Mesenchymal stem cell (in vitro differentiated cells and primary cell): ENCODE measurements around the gene TMEM263.

Source experiments
- DNase-seq: peaks from one replicate; pipeline ENCODE4 v3.0.0-alpha.2; 2013
- H2AFZ ChIP-seq: one replicate; pipeline ENCODE4 v1.6.1; 2013; ENCODE audit warnings: low read depth, mild to moderate bottlenecking, control low read depth, inconsistent platforms, low read length, moderate library complexity
- H2AK5ac ChIP-seq: 2 replicates; pipeline ENCODE4 v1.6.1; 2013; ENCODE audit warnings: low read length, moderate library complexity, mild to moderate bottlenecking, inconsistent platforms; ENCODE audit not compliant: severe bottlenecking
- H2BK120ac ChIP-seq: one replicate; pipeline ENCODE4 v1.6.1; 2013; ENCODE audit warnings: low read depth, mild to moderate bottlenecking, inconsistent platforms, low read length, moderate library complexity
- H2BK12ac ChIP-seq, 2 experiments: one replicate each; pipeline ENCODE4 v1.6.1; 2013; ENCODE audit warnings: inconsistent platforms in 2 of 2, low read length in 2 of 2, mild to moderate bottlenecking in 2 of 2, moderate library complexity in 2 of 2, control low read depth in 1 of 2
- H2BK15ac ChIP-seq: one replicate; pipeline ENCODE4 v1.6.1; 2013; ENCODE audit warnings: mild to moderate bottlenecking, low read depth, inconsistent platforms; ENCODE audit not compliant: poor library complexity, severe bottlenecking
- H2BK5ac ChIP-seq: 2 replicates; pipeline ENCODE4 v1.6.1; 2013; ENCODE audit warnings: low read depth, mild to moderate bottlenecking, low read length, control low read depth, inconsistent platforms; ENCODE audit not compliant: poor library complexity, severe bottlenecking
- H3K14ac ChIP-seq, 2 experiments: one replicate each; pipeline ENCODE4 v1.6.1; 2013; ENCODE audit warnings: inconsistent platforms in 2 of 2, low read length in 2 of 2, control low read depth in 1 of 2, mild to moderate bottlenecking in 1 of 2, moderate library complexity in 1 of 2
- H3K18ac ChIP-seq, 2 experiments: one replicate each; pipeline ENCODE4 v1.6.1; 2013; ENCODE audit warnings: inconsistent platforms in 2 of 2, low read length in 2 of 2, control low read depth in 1 of 2, low read depth in 1 of 2, mild to moderate bottlenecking in 1 of 2
- H3K23ac ChIP-seq, 2 experiments: one replicate each; pipeline ENCODE4 v1.6.1; 2013; ENCODE audit warnings: inconsistent platforms in 2 of 2, low read length in 2 of 2, mild to moderate bottlenecking in 2 of 2, moderate library complexity in 2 of 2, control low read depth in 1 of 2
- H3K27ac ChIP-seq: 2 replicates; pipeline ENCODE4 v1.5.1; 2013; ENCODE audit warnings: mild to moderate bottlenecking, moderate library complexity, low read length, control low read depth, inconsistent platforms; ENCODE audit not compliant: poor library complexity, severe bottlenecking
- H3K27me3 ChIP-seq, 2 experiments: 2 replicates each; pipeline versions ENCODE4 v1.6.1 to v1.7.0; 2013; ENCODE audit warnings: low read length in 2 of 2, mild to moderate bottlenecking in 2 of 2, moderate library complexity in 2 of 2, control low read depth in 1 of 2, inconsistent platforms in 1 of 2; ENCODE audit not compliant: control insufficient read depth in 1 of 2, insufficient read depth in 1 of 2
- H3K36me3 ChIP-seq, 2 experiments: 2 replicates each; pipeline versions ENCODE4 v1.6.1 to v1.7.0; 2013; ENCODE audit warnings: low read length in 2 of 2, control low read depth in 1 of 2, inconsistent platforms in 1 of 2, low read depth in 1 of 2, mild to moderate bottlenecking in 1 of 2; ENCODE audit not compliant: insufficient read depth in 2 of 2, control insufficient read depth in 1 of 2
- H3K4ac ChIP-seq, 2 experiments: one replicate each; pipeline ENCODE4 v1.6.1; 2013; ENCODE audit warnings: inconsistent platforms in 2 of 2, low read length in 2 of 2, mild to moderate bottlenecking in 2 of 2, moderate library complexity in 2 of 2, control low read depth in 1 of 2, low read depth in 1 of 2
- H3K4me1 ChIP-seq: 2 replicates; pipeline ENCODE4 v1.6.1; 2013; ENCODE audit warnings: low read depth, low read length, control low read depth; ENCODE audit not compliant: control insufficient read depth, insufficient read depth
- H3K4me2 ChIP-seq: 2 replicates; pipeline ENCODE4 v1.6.1; 2013; ENCODE audit warnings: low read length, mild to moderate bottlenecking, inconsistent platforms; ENCODE audit not compliant: poor library complexity, severe bottlenecking
- H3K4me3 ChIP-seq, 2 experiments: 2 replicates each; pipeline versions ENCODE4 v1.5.1 to v1.7.0; 2013; ENCODE audit warnings: low read length in 2 of 2, mild to moderate bottlenecking in 2 of 2, control low read depth in 1 of 2, low read depth in 1 of 2; ENCODE audit not compliant: insufficient read depth in 1 of 2
- H3K79me1 ChIP-seq: replicated peaks from 2 replicates; pipeline ENCODE4 v1.6.1; 2013; ENCODE audit warnings: mild to moderate bottlenecking, control low read depth, low read length, inconsistent platforms; ENCODE audit not compliant: poor library complexity, severe bottlenecking
- H3K9ac ChIP-seq: 2 replicates; pipeline ENCODE4 v1.7.0; 2013; ENCODE audit warnings: mild to moderate bottlenecking, low read length, moderate library complexity
- H3K9me3 ChIP-seq: 2 replicates; pipeline ENCODE4 v1.7.0; 2013; ENCODE audit warnings: mild to moderate bottlenecking, low read length; ENCODE audit not compliant: control insufficient read depth
- H4K8ac ChIP-seq: one replicate; pipeline ENCODE4 v1.6.1; 2013; ENCODE audit warnings: inconsistent platforms, mild to moderate bottlenecking, low read length, moderate library complexity
- H4K91ac ChIP-seq: one replicate; pipeline ENCODE4 v1.6.1; 2013; ENCODE audit warnings: mild to moderate bottlenecking, low read length, inconsistent platforms
- WGBS: methylation state at CpG from one replicate; pipeline ENCODE4 v1.1.7; 2013; ENCODE audit warnings: mixed read lengths; 5-methylcytosine and 5-hydroxymethylcytosine counted together

The TMEM263 gene

DNA sequence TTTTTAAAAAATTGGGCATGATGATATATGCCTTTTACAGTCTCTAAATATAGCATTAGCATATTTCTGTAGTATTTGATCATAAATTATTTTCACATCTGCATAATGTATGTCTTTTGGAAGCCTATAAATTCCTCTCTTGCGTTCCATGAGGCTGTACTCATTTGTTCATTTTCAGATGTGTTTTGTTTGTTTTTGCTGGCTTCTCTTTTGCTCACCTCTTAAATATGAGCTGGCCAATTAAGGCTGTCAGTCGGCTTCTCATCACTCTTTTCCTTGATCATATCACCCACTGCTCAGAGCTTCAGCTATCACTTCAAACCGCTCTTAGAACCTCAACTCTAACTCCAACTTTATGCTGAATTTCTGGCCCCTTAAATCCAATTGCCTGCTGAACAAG is 6.6 kb downstream of the TMEM263 start:
- no peaks in the 10 kb centered on the region for H3K79me1 ChIP-seq
- H3K27me3 ChIP-seq, result no peaks in the 10 kb centered on the region
- no peak overlapping the region for H3K23ac ChIP-seq
- H3K4ac ChIP-seq, result no peak overlapping the region
- peaks cover 6% of the 10 kb centered on the region for H3K4me1 ChIP-seq
- no peak overlapping the region for H3K9ac ChIP-seq
- peak overlapping the region; percentile 56 for H2AK5ac ChIP-seq
- no peak overlapping the region for H3K4me3 ChIP-seq
- no peak overlapping the region for H3K18ac ChIP-seq
- H3K4me2 ChIP-seq, result peak overlapping the region; percentile 11
- WGBS, result 86% methylated on average over 3 of the region's 3 CpGs
- no peak overlapping the region for H3K14ac ChIP-seq
- DNase-seq, result no peak
- H3K36me3 ChIP-seq, result peaks cover 5 to 71% of the 10 kb centered on the region in 2 experiments
- H3K9me3 ChIP-seq, result no peaks in the 10 kb centered on the region
- no peak overlapping the region for H4K8ac ChIP-seq
- H2BK12ac ChIP-seq, result no peak overlapping the region
- peak overlapping the region; percentile 21 for H3K27ac ChIP-seq
- H2BK5ac ChIP-seq, result no peak overlapping the region
- no peak overlapping the region for H2AFZ ChIP-seq
- no peak overlapping the region for H2BK120ac ChIP-seq
- no peak overlapping the region for H4K91ac ChIP-seq
- no peak overlapping the region for H2BK15ac ChIP-seq

DNA sequence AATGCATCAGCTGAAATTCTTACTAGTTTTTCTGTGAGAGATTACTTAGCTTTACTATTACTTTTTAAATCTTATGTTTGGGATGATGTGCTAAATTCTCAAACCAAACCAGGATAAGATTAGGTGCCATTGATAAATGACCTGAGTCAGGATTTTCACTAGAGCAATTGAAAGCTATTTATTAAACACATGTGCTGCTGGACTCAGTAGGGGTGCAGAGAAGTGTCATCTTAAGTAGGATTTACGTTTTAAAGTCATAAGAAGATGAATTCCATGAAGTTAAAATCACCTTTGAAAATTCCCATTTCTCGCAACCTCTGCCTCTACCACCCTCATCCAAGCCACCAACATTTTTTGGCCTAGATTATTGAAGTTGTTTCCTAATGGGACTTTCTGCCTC is 8.8 kb downstream of the TMEM263 start:
- Histone ChIP-seq H2AK5ac (no peak overlapping the region), H3K4me2 (no peak overlapping the region), H3K9me3 (no peaks in the 10 kb centered on the region), H3K79me1 (no peaks in the 10 kb centered on the region), H3K4me3 (no peak overlapping the region), H3K9ac (no peak overlapping the region), H4K8ac (no peak overlapping the region), H2BK5ac (no peak overlapping the region), H3K14ac (no peak overlapping the region), H2BK120ac (no peak overlapping the region), H3K27me3 (no peaks in the 10 kb centered on the region), H4K91ac (no peak overlapping the region), H2BK12ac (no peak overlapping the region), H3K27ac (no peak overlapping the region), H3K36me3 (peaks cover 6 to 88% of the 10 kb centered on the region in 2 experiments), H3K4me1 (peaks cover 5% of the 10 kb centered on the region), H3K23ac (no peak overlapping the region), H3K18ac (no peak overlapping the region), H3K4ac (no peak overlapping the region), H2AFZ (no peak overlapping the region), H2BK15ac (no peak overlapping the region)
- no peak for DNase-seq
- 100% methylated on average over 1 of the region's 2 CpGs for WGBS

DNA sequence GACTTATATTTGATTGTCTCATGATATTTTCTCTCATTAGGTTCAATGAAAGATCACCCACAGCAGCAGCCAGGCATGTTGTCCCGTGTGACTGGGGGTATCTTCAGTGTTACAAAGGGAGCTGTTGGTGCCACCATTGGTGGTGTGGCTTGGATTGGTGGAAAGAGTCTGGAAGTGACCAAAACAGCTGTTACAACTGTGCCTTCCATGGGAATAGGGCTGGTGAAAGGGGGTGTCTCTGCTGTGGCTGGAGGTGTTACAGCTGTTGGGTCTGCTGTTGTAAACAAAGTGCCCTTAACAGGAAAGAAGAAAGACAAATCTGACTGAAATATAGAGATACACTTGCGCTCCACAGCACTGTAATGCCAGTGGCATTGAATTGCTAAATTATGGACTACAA is 15.4 kb downstream of the TMEM263 start:
- Histone ChIP-seq H3K9ac (no peak overlapping the region), H3K79me1 (peaks cover 4% of the 10 kb centered on the region), H3K36me3 (peaks cover 9 to 97% of the 10 kb centered on the region in 2 experiments), H4K8ac (no peak overlapping the region), H2AFZ (no peak overlapping the region), H2BK15ac (no peak overlapping the region), H3K4me3 (no peak overlapping the region), H2AK5ac (no peak overlapping the region), H3K18ac (no peak overlapping the region), H3K4me1 (peaks cover 6% of the 10 kb centered on the region), H3K14ac (no peak overlapping the region), H3K27me3 (no peaks in the 10 kb centered on the region), H2BK5ac (no peak overlapping the region), H3K27ac (no peak overlapping the region), H3K4ac (no peak overlapping the region), H3K4me2 (no peak overlapping the region), H2BK120ac (no peak overlapping the region), H4K91ac (no peak overlapping the region), H3K23ac (no peak overlapping the region), H2BK12ac (no peak overlapping the region), H3K9me3 (no peaks in the 10 kb centered on the region)
- DNase-seq, result no peak
- WGBS, result 97% methylated on average over 2 of the region's 2 CpGs

DNA sequence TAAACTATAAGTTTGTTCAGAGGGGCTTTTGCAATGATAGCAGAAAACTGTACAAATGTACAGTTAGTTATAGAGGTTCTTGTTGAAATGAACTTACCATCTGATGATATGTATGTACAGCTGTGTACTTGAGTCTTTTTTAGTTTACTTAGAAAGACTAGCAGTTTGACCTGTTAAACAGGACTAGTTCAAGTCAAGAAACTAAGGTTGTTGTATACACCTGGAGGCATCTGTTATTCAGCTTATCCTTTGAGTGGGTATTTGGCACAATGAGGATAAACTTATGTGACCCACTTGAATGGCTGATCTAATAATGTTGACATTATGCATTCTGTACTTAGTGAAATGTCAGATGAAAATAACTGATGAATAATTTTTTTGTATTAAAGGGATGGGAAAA is 17.8 kb downstream of the TMEM263 start:
- no peak overlapping the region for H2AK5ac ChIP-seq

More for the DNA sequence above, 17.8 kb downstream of the TMEM263 start:
- H3K14ac ChIP-seq, result no peak overlapping the region
- H3K27me3 ChIP-seq, result no peaks in the 10 kb centered on the region
- peaks cover 6% of the 10 kb centered on the region for H3K4me1 ChIP-seq
- no peak overlapping the region for H3K9ac ChIP-seq
- no peak overlapping the region for H2AFZ ChIP-seq
- peak overlapping the region; percentile 20 for H3K27ac ChIP-seq
- peaks cover 6 to 82% of the 10 kb centered on the region in 2 experiments for H3K36me3 ChIP-seq
- no peak overlapping the region for H4K8ac ChIP-seq
- no peak overlapping the region for H2BK12ac ChIP-seq
- H3K79me1 ChIP-seq, result peaks cover 4% of the 10 kb centered on the region
- H3K4ac ChIP-seq, result no peak overlapping the region
- no peak overlapping the region for H3K4me3 ChIP-seq
- no peak overlapping the region for H3K18ac ChIP-seq
- no peak overlapping the region for H2BK15ac ChIP-seq
- H3K4me2 ChIP-seq, result no peak overlapping the region
- H2BK5ac ChIP-seq, result no peak overlapping the region
- DNase-seq, result no peak
- H4K91ac ChIP-seq, result no peak overlapping the region
- no peaks in the 10 kb centered on the region for H3K9me3 ChIP-seq
- no peak overlapping the region for H2BK120ac ChIP-seq
- no peak overlapping the region for H3K23ac ChIP-seq
